Panc1 (cell line): ENCODE data around the gene RNASEH2A. TPM values are rescaled to one million over a fixed set of nuclear protein-coding genes. Genes with fewer than 3 reads are reported as not detected.
A peak's percentile ranks its signal among the peaks of the same experiment; 100 is the strongest.

ENCODE experiments used
- ATAC-seq: fragments of 200-7000 bp; cut with Tn5 transposase; 2 replicates; pipeline ENCODE4 v1.9.1; 2020; ENCODE audit warnings: mild to moderate bottlenecking, moderate library complexity
- BruUV-seq: library from RNA; stranded (reverse); fragments of 400-500 nt; replicated peaks from 2 replicates; lab custom pipeline; 2021; lab: Mats Ljungman, UMichigan
- CTCF ChIA-PET: fragments of 300-600 bp; sonication (Branson Sonifier 250); formaldehyde crosslinking; loops from one replicate; lab custom pipeline; 2022; ENCODE audit warnings: antibody characterized with exemption; lab: Charles Lee
- POLR2A ChIA-PET: fragments of 300-600 bp; sonication (Branson Sonifier 250); formaldehyde crosslinking; loops from one replicate; lab custom pipeline; 2022; ENCODE audit warnings: antibody characterized with exemption; lab: Charles Lee
- DNase-seq: peaks from one replicate; pipeline ENCODE4 v3.0.0-alpha.2; 2010; ENCODE audit warnings: low read depth, low spot score
- H3K27ac ChIP-seq: 2 replicates; pipeline ENCODE4 v1.5.1; 2011; ENCODE audit warnings: mild to moderate bottlenecking, low read length, inconsistent platforms
- H3K27me3 ChIP-seq: fragments of 200-500 bp; sonication (Bioruptor generic); 2 replicates; pipeline ENCODE4 v1.6.0; 2014; ENCODE audit warnings: low read length, inconsistent platforms; ENCODE audit not compliant: control insufficient read depth, insufficient read depth
- H3K36me3 ChIP-seq: fragments of 200-500 bp; sonication (Bioruptor generic); 2 replicates; pipeline ENCODE4 v1.5.1; 2014; ENCODE audit warnings: inconsistent platforms, mild to moderate bottlenecking, low read length, moderate library complexity; ENCODE audit not compliant: control insufficient read depth, insufficient read depth
- H3K4me1 ChIP-seq: 2 replicates; pipeline ENCODE4 v1.5.1; 2011; ENCODE audit warnings: inconsistent platforms, mild to moderate bottlenecking, low read length, moderate library complexity; ENCODE audit not compliant: control insufficient read depth, insufficient read depth
- H3K4me3 ChIP-seq, 2 experiments: 2 replicates each; pipeline ENCODE4 v1.5.1; 2011 to 2012; ENCODE audit warnings: low read depth in 2 of 2, low read length in 2 of 2, mild to moderate bottlenecking in 2 of 2, inconsistent platforms in 1 of 2, moderate library complexity in 1 of 2
- H3K9me3 ChIP-seq: fragments of 200-500 bp; sonication (Bioruptor generic); 2 replicates; pipeline ENCODE4 v1.5.1; 2014; ENCODE audit warnings: low read depth, mild to moderate bottlenecking, inconsistent platforms, low read length, moderate library complexity; ENCODE audit not compliant: control insufficient read depth, insufficient read depth
- CTCF ChIP-seq: fragments of 450-650 bp; IDR thresholded peaks from 2 replicates; pipeline ENCODE4 v1.5.1; 2017; ENCODE audit warnings: mild to moderate bottlenecking
- POLR2AphosphoS5 ChIP-seq: IDR thresholded peaks from 2 replicates; pipeline ENCODE4 v1.6.1; 2012; ENCODE audit warnings: mild to moderate bottlenecking, low read depth, low read length, moderate library complexity
- REST ChIP-seq, 2 experiments: IDR thresholded peaks; 2 replicates each; pipeline ENCODE4 v1.6.1; 2011 to 2012; ENCODE audit warnings: low read depth in 2 of 2, control low read depth in 1 of 2, low read length in 1 of 2, mild to moderate bottlenecking in 1 of 2, moderate library complexity in 1 of 2; ENCODE audit not compliant: insufficient read depth in 1 of 2
- SIN3A ChIP-seq: IDR thresholded peaks from 2 replicates; pipeline ENCODE4 v1.6.1; 2012; ENCODE audit warnings: low read depth, mild to moderate bottlenecking, low read length, moderate library complexity, borderline replicate concordance; ENCODE audit not compliant: insufficient read depth
- TCF7L2 ChIP-seq: IDR thresholded peaks from 2 replicates; pipeline ENCODE4 v1.6.1; 2011; ENCODE audit warnings: mild to moderate bottlenecking, low read depth, low read length, inconsistent platforms
- in situ Hi-C: cut with HindIII; loops from 2 replicates; pipeline ENCODE4 v1.10.0; 2016; ENCODE audit warnings: low sequenced_read_pairs, low pct_unique_long_range_greater_than_20kb
- intact Hi-C: fragments of 100-400 bp; cut with micrococcal nuclease; formaldehyde crosslinking; loops from one replicate; pipeline ENCODE4 v1.10.0; 2022; ENCODE audit not compliant: unreplicated experiment
- total RNA-seq: library from RNA; stranded (reverse); gene quantifications from one replicate; pipeline ENCODE4 v1.2.1, GENCODE V29; 2021; ENCODE audit not compliant: unreplicated experiment

RNASEH2A gene
- total RNA-seq, 1 experiment from 2014 or later, result 44.9 TPM

- Histone ChIP-seq H3K36me3 (no peaks in the 10 kb centered on the region), H3K4me3 (peak overlapping the region; percentile 17 to 45), H3K27ac (no peak overlapping the region), H3K4me1 (peaks cover 4% of the 10 kb centered on the region), H3K27me3 (no peaks in the 10 kb centered on the region; the same call in 1 of the 2 replicates), H3K9me3 (no peaks in the 10 kb centered on the region)
- intact Hi-C loops, result no loop called here
- DNase-seq, result no peak
- no peak for ATAC-seq
- in situ Hi-C loops, result no loop called here
- ChIA-PET CTCF (no interaction called here), POLR2A (no interaction called here)
- no TSS peak for BruUV-seq
- TF ChIP-seq CTCF (no peak), TCF7L2 (no peak), SIN3A (no peak), REST (IDR thresholded peaks at IDR 0.05; ENCODE audit: insufficient read depth in 1 of 2, low read depth in 2 of 2, low read length in 1 of 2) (no peak), POLR2AphosphoS5 (no peak)
Observed at GRCh38 chr19:12833418-12833737, 27.0 kb downstream of the RNASEH2A start.

- Histone ChIP-seq H3K27ac (no peak overlapping the region), H3K36me3 (no peaks in the 10 kb centered on the region; the same call in 1 of the 2 replicates), H3K9me3 (no peaks in the 10 kb centered on the region), H3K27me3 (no peaks in the 10 kb centered on the region; the same call in 1 of the 2 replicates), H3K4me1 (peaks cover 4% of the 10 kb centered on the region), H3K4me3 (peak overlapping the region; percentile 47 to 57)
- in situ Hi-C loops, result no loop called here
- DNase-seq (no peak), ATAC-seq (peak; percentile 46)
- intact Hi-C loops, result no loop called here
- TF ChIP-seq TCF7L2 (no peak), SIN3A (0 out of 2 replicates have a peak, but pooled peaks have one; percentile 37), CTCF (peak; percentile 10; the same call in 1 of the 2 replicates), POLR2AphosphoS5 (no peak), REST (IDR thresholded peaks at IDR 0.05; ENCODE audit: insufficient read depth in 1 of 2, low read depth in 2 of 2, low read length in 1 of 2) (no peak)
- POLR2A ChIA-PET, result no interaction called here
- CTCF ChIA-PET, result no interaction called here
- BruUV-seq, result no TSS peak
Observed at GRCh38 chr19:12833738-12834565, 27.6 kb downstream of the RNASEH2A start.
